ENCODE data around the gene ANLN.

- TF ChIP-seq CTCF (IDR thresholded peaks at IDR 0.05) (no peak), POLR2A (IDR thresholded peaks at IDR 0.05) (no peak)
Measured at GRCh38 chr7:36474283-36475010, 84.8 kb downstream of the ANLN start.

Measured in Peyer's patch (tissue), 4 donors.